Measurements from ENCODE around the gene KLF11. TPM values are rescaled to one million over a fixed set of nuclear protein-coding genes. Genes with fewer than 3 reads are reported as not detected.

KLF11 gene
- total RNA-seq, 1 experiment from 2014 or later = 21.0 TPM

DNA sequence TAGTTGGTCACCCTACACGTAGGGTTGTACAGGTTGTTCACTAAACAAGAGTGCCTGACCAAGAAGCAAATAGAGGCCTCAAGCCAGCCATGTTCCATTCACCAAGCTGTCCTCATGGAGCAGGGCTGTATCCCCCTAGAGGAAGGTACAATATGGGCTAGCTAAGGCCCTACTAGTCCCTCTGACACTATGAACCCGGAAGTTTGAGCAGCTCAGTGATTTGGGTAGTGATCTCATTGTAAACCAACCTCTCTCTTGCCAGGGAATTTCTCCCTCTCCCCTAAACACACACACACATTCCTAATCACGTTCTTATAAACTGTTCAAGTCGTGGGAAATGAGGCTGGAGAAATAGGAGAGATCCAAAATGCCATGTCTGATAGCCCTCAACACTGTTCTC, 43.6 kb downstream of the KLF11 start:
- Histone ChIP-seq H3K4me1 (peaks cover 8% of the 10 kb centered on the region; the same call in 1 of the 2 replicates), H3K27me3 (replicated peaks; ENCODE audit: control insufficient read depth, insufficient read depth, low read length) (no peaks in the 10 kb centered on the region), H3K36me3 (ENCODE audit: control insufficient read depth, insufficient read depth, low read length) (no peaks in the 10 kb centered on the region), H3K9me3 (no peaks in the 10 kb centered on the region), H3K4me3 (ENCODE audit: low read depth, low read length) (no peak overlapping the region)
- DNase-seq = no peak
- no TSS peak for BruUV-seq (replicated peaks)
- Mint-ChIP-seq H3K27me3 (ENCODE audit: insufficient read depth, unreplicated experiment) (peaks cover 5% of the 10 kb centered on the region), H3K36me3 (ENCODE audit: insufficient read depth, unreplicated experiment) (no peaks in the 10 kb centered on the region), H3K9me3 (ENCODE audit: unreplicated experiment) (no peaks in the 10 kb centered on the region), H3K4me1 (ENCODE audit: low read depth, unreplicated experiment) (peaks cover 7% of the 10 kb centered on the region), H3K27ac (ENCODE audit: unreplicated experiment) (no peak overlapping the region), H3K4me3 (ENCODE audit: unreplicated experiment) (no peak overlapping the region)
- CTCF ChIA-PET = interaction anchor here (0.7 to 1.8 kb wide), 3 partner anchors 10 to 556 kb away, joined by 3 to 12 read pairs (median 5); no protein-coding TSS in a partner anchor
- TF ChIP-seq, protein P1, sequence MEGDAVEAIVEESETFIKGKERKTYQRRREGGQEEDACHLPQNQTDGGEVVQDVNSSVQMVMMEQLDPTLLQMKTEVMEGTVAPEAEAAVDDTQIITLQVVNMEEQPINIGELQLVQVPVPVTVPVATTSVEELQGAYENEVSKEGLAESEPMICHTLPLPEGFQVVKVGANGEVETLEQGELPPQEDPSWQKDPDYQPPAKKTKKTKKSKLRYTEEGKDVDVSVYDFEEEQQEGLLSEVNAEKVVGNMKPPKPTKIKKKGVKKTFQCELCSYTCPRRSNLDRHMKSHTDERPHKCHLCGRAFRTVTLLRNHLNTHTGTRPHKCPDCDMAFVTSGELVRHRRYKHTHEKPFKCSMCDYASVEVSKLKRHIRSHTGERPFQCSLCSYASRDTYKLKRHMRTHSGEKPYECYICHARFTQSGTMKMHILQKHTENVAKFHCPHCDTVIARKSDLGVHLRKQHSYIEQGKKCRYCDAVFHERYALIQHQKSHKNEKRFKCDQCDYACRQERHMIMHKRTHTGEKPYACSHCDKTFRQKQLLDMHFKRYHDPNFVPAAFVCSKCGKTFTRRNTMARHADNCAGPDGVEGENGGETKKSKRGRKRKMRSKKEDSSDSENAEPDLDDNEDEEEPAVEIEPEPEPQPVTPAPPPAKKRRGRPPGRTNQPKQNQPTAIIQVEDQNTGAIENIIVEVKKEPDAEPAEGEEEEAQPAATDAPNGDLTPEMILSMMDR (IDR thresholded peaks at IDR 0.05; ENCODE audit: insufficient read depth in 1 of 2, low read depth in 1 of 2, low read length in 1 of 2, severe bottlenecking in 1 of 2, unreplicated experiment in 1 of 2) = no peak
- POLR2A ChIA-PET = no interaction called here
- intact Hi-C loops (cut with micrococcal nuclease; ENCODE audit: unreplicated experiment) = no loop called here

DNA sequence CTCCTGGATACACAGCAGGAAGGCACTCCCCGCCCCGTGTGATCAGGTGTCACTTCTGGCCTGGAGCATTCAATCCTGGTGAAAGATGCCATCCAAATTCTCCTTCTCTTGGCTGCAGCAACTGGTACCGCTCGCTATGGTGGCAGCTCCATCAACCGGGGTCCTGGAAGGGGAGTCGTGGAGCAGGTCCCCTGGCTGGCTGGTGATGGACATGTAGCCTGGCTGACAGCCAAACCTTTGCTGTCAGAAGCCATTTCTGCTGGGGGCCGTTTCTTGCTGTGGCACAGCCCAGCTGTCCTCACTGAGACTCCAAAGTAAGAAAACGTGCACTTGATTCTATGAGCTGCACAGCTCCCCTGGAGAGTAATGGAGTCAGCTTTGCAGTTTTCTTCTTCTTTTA, 44.0 kb downstream of the KLF11 start:
- BruUV-seq (replicated peaks) = no TSS peak
- intact Hi-C loops (cut with micrococcal nuclease; ENCODE audit: unreplicated experiment) = no loop called here
- Histone ChIP-seq H3K27me3 (replicated peaks; ENCODE audit: control insufficient read depth, insufficient read depth, low read length) (no peaks in the 10 kb centered on the region), H3K36me3 (ENCODE audit: control insufficient read depth, insufficient read depth, low read length) (no peaks in the 10 kb centered on the region), H3K4me3 (ENCODE audit: low read depth, low read length) (no peak overlapping the region), H3K4me1 (peaks cover 8% of the 10 kb centered on the region; the same call in 1 of the 2 replicates), H3K9me3 (no peaks in the 10 kb centered on the region; the same call in 1 of the 2 replicates)
- Mint-ChIP-seq H3K27ac (ENCODE audit: unreplicated experiment) (no peak overlapping the region), H3K36me3 (ENCODE audit: insufficient read depth, unreplicated experiment) (no peaks in the 10 kb centered on the region), H3K4me1 (ENCODE audit: low read depth, unreplicated experiment) (peaks cover 7% of the 10 kb centered on the region), H3K4me3 (ENCODE audit: unreplicated experiment) (no peak overlapping the region), H3K27me3 (ENCODE audit: insufficient read depth, unreplicated experiment) (peaks cover 4% of the 10 kb centered on the region), H3K9me3 (ENCODE audit: unreplicated experiment) (no peaks in the 10 kb centered on the region)
- ChIA-PET POLR2A (no interaction called here), CTCF (interaction anchor here (0.9 to 1.8 kb wide), 2 partner anchors 10 to 15 kb away, joined by 3 to 12 read pairs; no protein-coding TSS in a partner anchor)
- TF ChIP-seq, protein P1 (IDR thresholded peaks at IDR 0.05; ENCODE audit: insufficient read depth in 1 of 2, low read depth in 1 of 2, low read length in 1 of 2, severe bottlenecking in 1 of 2, unreplicated experiment in 1 of 2) = no peak
- DNase-seq = no peak

DNA sequence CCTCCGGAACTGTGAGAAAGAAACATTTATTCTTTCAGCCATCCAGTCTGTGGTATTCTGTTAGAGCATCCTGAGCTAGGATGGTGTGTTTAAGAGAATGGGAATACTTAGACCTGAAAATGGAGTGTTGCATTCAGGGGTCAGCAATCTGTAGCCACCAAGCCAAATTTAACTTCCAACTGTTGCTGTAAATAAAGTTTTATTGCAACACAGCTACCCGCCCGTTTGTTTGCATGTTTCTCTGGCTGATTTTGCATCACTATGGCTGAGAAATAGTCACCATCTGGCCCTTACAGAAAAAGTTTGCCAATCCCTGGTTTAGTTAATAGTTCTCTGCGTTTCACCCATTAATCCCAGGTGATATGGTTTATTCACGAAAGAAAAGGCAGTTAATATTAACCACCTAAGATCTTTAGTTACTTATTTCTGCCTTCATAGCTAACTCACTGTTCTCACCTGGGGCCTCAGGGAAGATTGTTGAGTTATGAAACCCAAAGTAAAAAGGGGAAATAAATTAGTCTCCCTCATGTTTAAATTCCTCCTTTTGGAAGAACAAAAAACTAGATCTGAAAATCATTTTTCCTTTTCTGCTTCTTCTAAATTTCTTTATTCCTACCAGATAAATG, 46.3 kb downstream of the KLF11 start:
- CTCF ChIA-PET = interaction anchor here (3.0 kb wide), 1 partner anchor 17 kb away, joined by 12 read pairs; no protein-coding TSS in a partner anchor

More for the DNA sequence above, 46.3 kb downstream of the KLF11 start:
- no peaks in the 10 kb centered on the region for H3K27me3 Mint-ChIP-seq (ENCODE audit: insufficient read depth, unreplicated experiment)
- H3K4me1 Mint-ChIP-seq (ENCODE audit: low read depth, unreplicated experiment) = no peaks in the 10 kb centered on the region
- no TSS peak for BruUV-seq (replicated peaks)
- no peaks in the 10 kb centered on the region for H3K27me3 ChIP-seq (replicated peaks; ENCODE audit: control insufficient read depth, insufficient read depth, low read length)
- POLR2A ChIA-PET = no interaction called here
- no peak overlapping the region for H3K4me3 Mint-ChIP-seq (ENCODE audit: unreplicated experiment)
- H3K36me3 ChIP-seq (ENCODE audit: control insufficient read depth, insufficient read depth, low read length) = no peaks in the 10 kb centered on the region
- no peak overlapping the region for H3K27ac Mint-ChIP-seq (ENCODE audit: unreplicated experiment)
- DNase-seq = no peak
- TF ChIP-seq, protein P1 (IDR thresholded peaks at IDR 0.05; ENCODE audit: insufficient read depth in 1 of 2, low read depth in 1 of 2, low read length in 1 of 2, severe bottlenecking in 1 of 2, unreplicated experiment in 1 of 2) = no peak
- no peaks in the 10 kb centered on the region for H3K36me3 Mint-ChIP-seq (ENCODE audit: insufficient read depth, unreplicated experiment)
- no peaks in the 10 kb centered on the region; the same call in 1 of the 2 replicates for H3K9me3 ChIP-seq
- no peaks in the 10 kb centered on the region for H3K4me1 ChIP-seq
- intact Hi-C loops (cut with micrococcal nuclease; ENCODE audit: unreplicated experiment) = no loop called here
- H3K9me3 Mint-ChIP-seq (ENCODE audit: unreplicated experiment) = no peaks in the 10 kb centered on the region
- no peak overlapping the region for H3K4me3 ChIP-seq (ENCODE audit: low read depth, low read length)

Measured in Caco-2 (cell line).